ENCODE results near the gene FBXO11. TPM values are rescaled to one million over a fixed set of nuclear protein-coding genes. Genes with fewer than 3 reads are reported as not detected.

FBXO11 gene
- total and polyA plus RNA-seq, 10 of the 15 experiments (the other 5 are each of a cell fraction or from before 2014, with no cell fraction given) = 5.9 to 38.9 (median 22.5) TPM

DNA sequence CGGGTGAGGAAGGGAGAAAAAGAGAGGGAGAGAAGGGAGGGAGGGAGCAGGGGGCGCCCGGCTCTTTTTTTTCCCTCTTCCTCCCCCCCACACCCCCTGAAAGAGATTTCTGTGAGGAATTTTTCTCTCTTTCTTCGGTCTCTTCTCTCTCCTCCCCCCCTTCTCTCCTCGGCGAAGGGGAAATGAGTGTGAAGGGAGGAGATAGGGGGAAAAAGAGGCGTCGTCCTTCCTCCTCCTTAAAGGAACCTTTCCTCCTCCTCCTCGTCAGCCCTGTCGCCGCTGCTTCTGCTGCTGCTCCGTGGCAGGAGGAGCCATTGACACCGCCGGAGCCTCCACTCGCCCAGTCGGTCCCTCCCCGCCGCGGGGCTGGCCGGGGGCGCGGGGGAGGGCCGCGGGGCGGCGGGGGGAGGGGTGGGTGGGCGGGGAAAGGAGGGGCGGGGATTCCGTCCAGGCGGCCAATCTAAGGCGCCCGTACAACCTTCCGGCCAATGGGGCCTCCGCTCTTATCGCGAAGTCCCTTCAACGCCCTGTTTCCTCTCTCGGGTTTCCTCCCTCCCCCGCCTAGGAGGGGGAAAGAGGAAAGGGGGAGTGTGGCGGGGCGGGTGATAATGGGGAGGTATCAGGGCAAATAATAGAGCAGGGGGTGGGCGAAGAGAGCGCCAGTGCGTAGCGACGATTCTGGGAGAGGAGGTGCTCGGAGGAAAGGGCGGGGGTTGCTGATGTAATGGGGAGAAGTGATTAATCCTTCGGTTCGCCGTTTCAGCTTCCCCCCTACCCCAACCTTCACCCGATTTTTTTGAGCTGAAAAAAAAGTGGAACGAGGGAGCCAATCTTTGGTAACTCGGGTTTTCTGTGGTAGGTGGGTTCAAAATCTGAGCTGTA, at the start of gene FBXO11 (continued):
- no peak for TF ChIP-seq NR2C1 (IDR thresholded peaks at IDR 0.05)
- peak; percentile 71 for TF ChIP-seq MTA2 (IDR thresholded peaks at IDR 0.05; ENCODE audit: low read depth)
- TF ChIP-seq NFIC (IDR thresholded peaks at IDR 0.05; ENCODE audit: low read depth, low read length) = no peak
- no peak for TF ChIP-seq NRF1 (conservative IDR thresholded peaks at IDR 0.05; ENCODE audit: low read depth, low read length)
- TF ChIP-seq, protein P1, sequence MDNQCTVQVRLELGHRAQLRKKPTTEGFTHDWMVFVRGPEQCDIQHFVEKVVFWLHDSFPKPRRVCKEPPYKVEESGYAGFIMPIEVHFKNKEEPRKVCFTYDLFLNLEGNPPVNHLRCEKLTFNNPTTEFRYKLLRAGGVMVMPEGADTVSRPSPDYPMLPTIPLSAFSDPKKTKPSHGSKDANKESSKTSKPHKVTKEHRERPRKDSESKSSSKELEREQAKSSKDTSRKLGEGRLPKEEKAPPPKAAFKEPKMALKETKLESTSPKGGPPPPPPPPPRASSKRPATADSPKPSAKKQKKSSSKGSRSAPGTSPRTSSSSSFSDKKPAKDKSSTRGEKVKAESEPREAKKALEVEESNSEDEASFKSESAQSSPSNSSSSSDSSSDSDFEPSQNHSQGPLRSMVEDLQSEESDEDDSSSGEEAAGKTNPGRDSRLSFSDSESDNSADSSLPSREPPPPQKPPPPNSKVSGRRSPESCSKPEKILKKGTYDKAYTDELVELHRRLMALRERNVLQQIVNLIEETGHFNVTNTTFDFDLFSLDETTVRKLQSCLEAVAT (IDR thresholded peaks at IDR 0.05) = peak; percentile 91
- no peak for TF ChIP-seq RFX5 (IDR thresholded peaks at IDR 0.05; ENCODE audit: low read depth, low read length)
- TF ChIP-seq, protein P2, sequence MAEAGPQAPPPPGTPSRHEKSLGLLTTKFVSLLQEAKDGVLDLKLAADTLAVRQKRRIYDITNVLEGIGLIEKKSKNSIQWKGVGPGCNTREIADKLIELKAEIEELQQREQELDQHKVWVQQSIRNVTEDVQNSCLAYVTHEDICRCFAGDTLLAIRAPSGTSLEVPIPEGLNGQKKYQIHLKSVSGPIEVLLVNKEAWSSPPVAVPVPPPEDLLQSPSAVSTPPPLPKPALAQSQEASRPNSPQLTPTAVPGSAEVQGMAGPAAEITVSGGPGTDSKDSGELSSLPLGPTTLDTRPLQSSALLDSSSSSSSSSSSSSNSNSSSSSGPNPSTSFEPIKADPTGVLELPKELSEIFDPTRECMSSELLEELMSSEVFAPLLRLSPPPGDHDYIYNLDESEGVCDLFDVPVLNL (IDR thresholded peaks at IDR 0.05; ENCODE audit: low read depth, low read length) = no peak
- TF ChIP-seq TARDBP (IDR thresholded peaks at IDR 0.05; ENCODE audit: borderline replicate concordance) = peak; percentile 48; the same call in 1 of the 2 replicates
- TF ChIP-seq SP1 (IDR thresholded peaks at IDR 0.05; ENCODE audit: low read depth, low read length) = peak; percentile 89
- TF ChIP-seq, protein P3, sequence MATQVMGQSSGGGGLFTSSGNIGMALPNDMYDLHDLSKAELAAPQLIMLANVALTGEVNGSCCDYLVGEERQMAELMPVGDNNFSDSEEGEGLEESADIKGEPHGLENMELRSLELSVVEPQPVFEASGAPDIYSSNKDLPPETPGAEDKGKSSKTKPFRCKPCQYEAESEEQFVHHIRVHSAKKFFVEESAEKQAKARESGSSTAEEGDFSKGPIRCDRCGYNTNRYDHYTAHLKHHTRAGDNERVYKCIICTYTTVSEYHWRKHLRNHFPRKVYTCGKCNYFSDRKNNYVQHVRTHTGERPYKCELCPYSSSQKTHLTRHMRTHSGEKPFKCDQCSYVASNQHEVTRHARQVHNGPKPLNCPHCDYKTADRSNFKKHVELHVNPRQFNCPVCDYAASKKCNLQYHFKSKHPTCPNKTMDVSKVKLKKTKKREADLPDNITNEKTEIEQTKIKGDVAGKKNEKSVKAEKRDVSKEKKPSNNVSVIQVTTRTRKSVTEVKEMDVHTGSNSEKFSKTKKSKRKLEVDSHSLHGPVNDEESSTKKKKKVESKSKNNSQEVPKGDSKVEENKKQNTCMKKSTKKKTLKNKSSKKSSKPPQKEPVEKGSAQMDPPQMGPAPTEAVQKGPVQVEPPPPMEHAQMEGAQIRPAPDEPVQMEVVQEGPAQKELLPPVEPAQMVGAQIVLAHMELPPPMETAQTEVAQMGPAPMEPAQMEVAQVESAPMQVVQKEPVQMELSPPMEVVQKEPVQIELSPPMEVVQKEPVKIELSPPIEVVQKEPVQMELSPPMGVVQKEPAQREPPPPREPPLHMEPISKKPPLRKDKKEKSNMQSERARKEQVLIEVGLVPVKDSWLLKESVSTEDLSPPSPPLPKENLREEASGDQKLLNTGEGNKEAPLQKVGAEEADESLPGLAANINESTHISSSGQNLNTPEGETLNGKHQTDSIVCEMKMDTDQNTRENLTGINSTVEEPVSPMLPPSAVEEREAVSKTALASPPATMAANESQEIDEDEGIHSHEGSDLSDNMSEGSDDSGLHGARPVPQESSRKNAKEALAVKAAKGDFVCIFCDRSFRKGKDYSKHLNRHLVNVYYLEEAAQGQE (IDR thresholded peaks at IDR 0.05; ENCODE audit: low read depth, low read length) = no peak
- TF ChIP-seq CEBPB (IDR thresholded peaks at IDR 0.05; ENCODE audit: borderline replicate concordance in 1 of 2, low read depth in 2 of 2, low read length in 2 of 2) = peak in 1 of 2 experiments; percentile 27; a peak in 1 of 4 replicates
- TF ChIP-seq ESRRA (IDR thresholded peaks at IDR 0.05; ENCODE audit: low read length) = no peak
- TF ChIP-seq, protein P4, sequence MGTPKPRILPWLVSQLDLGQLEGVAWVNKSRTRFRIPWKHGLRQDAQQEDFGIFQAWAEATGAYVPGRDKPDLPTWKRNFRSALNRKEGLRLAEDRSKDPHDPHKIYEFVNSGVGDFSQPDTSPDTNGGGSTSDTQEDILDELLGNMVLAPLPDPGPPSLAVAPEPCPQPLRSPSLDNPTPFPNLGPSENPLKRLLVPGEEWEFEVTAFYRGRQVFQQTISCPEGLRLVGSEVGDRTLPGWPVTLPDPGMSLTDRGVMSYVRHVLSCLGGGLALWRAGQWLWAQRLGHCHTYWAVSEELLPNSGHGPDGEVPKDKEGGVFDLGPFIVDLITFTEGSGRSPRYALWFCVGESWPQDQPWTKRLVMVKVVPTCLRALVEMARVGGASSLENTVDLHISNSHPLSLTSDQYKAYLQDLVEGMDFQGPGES (IDR thresholded peaks at IDR 0.05) = no peak
- peak; percentile 17 for TF ChIP-seq RELA (IDR thresholded peaks at IDR 0.05; ENCODE audit: borderline replicate concordance, partially characterized antibody)
- TF ChIP-seq SIN3A (IDR thresholded peaks at IDR 0.05; ENCODE audit: low read depth, low read length) = peak; percentile 34; the same call in 1 of the 2 replicates
- TF ChIP-seq GATAD2B (conservative IDR thresholded peaks at IDR 0.05; ENCODE audit: low read depth) = 0 out of 2 replicates have a peak, but pooled peaks have one; percentile 39
- TF ChIP-seq HCFC1 (IDR thresholded peaks at IDR 0.05; ENCODE audit: low read length) = no peak
- no peak for TF ChIP-seq ZNF217 (IDR thresholded peaks at IDR 0.05)
- no peak for TF ChIP-seq MYC (IDR thresholded peaks at IDR 0.05; ENCODE audit: insufficient read depth, insufficient read length, insufficient replicate concordance, low read length, severe bottlenecking)
- peak in 1 of 2 experiments; percentile 19; a peak in 1 of 4 replicates for TF ChIP-seq ETV6 (conservative IDR thresholded peaks at IDR 0.05 in 1 of 2, IDR thresholded peaks at IDR 0.05 in 1 of 2; ENCODE audit: borderline replicate concordance in 1 of 2, low read depth in 1 of 2)
- TF ChIP-seq ZNF274 (IDR thresholded peaks at IDR 0.05; ENCODE audit: insufficient read depth, insufficient read length) = no peak
- TF ChIP-seq POLR2AphosphoS5 (IDR thresholded peaks at IDR 0.05; ENCODE audit: low read length) = peak; percentile 86
- TF ChIP-seq SPI1 (IDR thresholded peaks at IDR 0.05; ENCODE audit: borderline replicate concordance, insufficient read depth, low read depth, low read length) = peak; percentile 56; the same call in 1 of the 2 replicates

Measured in GM12878 (cell line).